Natural killer cell (primary cell): Measurements from ENCODE around the gene DGKD. TPM values are rescaled to one million over a fixed set of nuclear protein-coding genes. Genes with fewer than 3 reads are reported as not detected.

Source experiments
- ATAC-seq, 3 donors: fragments of 150-1000 bp in 2 of 3; fragments of 200-7000 bp in 1 of 3; cut with Tn5 transposase; 1 replicate in 1 of 3; 2 replicates in 2 of 3; pipeline ENCODE4 v1.10.0; 2021; ENCODE audit warnings: mild to moderate bottlenecking in 2 of 3, moderate library complexity in 2 of 3
- DNase-seq, 2 donors: peaks; one replicate each; pipeline versions ENCODE4 v3.0.0 to v3.0.0-alpha.2; 2013 to 2021; ENCODE audit warnings: mixed read lengths in 1 of 2
- H3K27ac ChIP-seq: one replicate; pipeline ENCODE4 v1.5.1; 2013; ENCODE audit warnings: mild to moderate bottlenecking, low read length
- H3K27me3 ChIP-seq: one replicate; pipeline ENCODE4 v1.6.1; 2013; ENCODE audit warnings: low read length; ENCODE audit not compliant: control insufficient read depth, insufficient read depth
- H3K36me3 ChIP-seq: one replicate; pipeline ENCODE4 v1.6.1; 2013; ENCODE audit warnings: low read length; ENCODE audit not compliant: control insufficient read depth, insufficient read depth
- H3K4me1 ChIP-seq: one replicate; pipeline ENCODE4 v1.6.1; 2013; ENCODE audit warnings: low read length; ENCODE audit not compliant: control insufficient read depth, insufficient read depth
- H3K4me3 ChIP-seq: one replicate; pipeline ENCODE4 v1.5.1; 2013; ENCODE audit warnings: low read length
- H3K9me3 ChIP-seq: one replicate; pipeline ENCODE4 v1.6.1; 2013; ENCODE audit warnings: low read length; ENCODE audit not compliant: control insufficient read depth, insufficient read depth
- H3K27ac Mint-ChIP-seq, 2 donors: one replicate each; pipeline ENCODE4 v1.8.0; 2022; ENCODE audit warnings: mild to moderate bottlenecking in 2 of 2, mixed read lengths in 2 of 2, moderate library complexity in 1 of 2
- H3K27me3 Mint-ChIP-seq, 2 donors: one replicate each; pipeline ENCODE4 v1.8.0; 2022; ENCODE audit warnings: low read depth in 2 of 2, mixed read lengths in 2 of 2
- H3K36me3 Mint-ChIP-seq: one replicate; pipeline ENCODE4 v1.8.0; 2022; ENCODE audit warnings: mixed read lengths
- H3K4me1 Mint-ChIP-seq, 2 donors: one replicate each; pipeline ENCODE4 v1.8.0; 2022; ENCODE audit warnings: mixed read lengths in 2 of 2
- H3K4me3 Mint-ChIP-seq: one replicate; pipeline ENCODE4 v1.8.0; 2022; ENCODE audit warnings: mild to moderate bottlenecking, moderate library complexity, mixed read lengths
- H3K9me3 Mint-ChIP-seq, 2 donors: one replicate each; pipeline ENCODE4 v1.8.0; 2022; ENCODE audit warnings: mixed read lengths in 2 of 2
- WGBS: methylation state at CpG from one replicate; pipeline ENCODE4 v1.1.7; 2013; ENCODE audit warnings: missing lambda C conversion rate; ENCODE audit not compliant: insufficient coverage; 5-methylcytosine and 5-hydroxymethylcytosine counted together
- intact Hi-C: fragments of 100-400 bp; cut with micrococcal nuclease; formaldehyde crosslinking; loops from one replicate; pipeline ENCODE4 v1.14.2; 2022
- total RNA-seq, 4 donors: library from RNA; stranded (reverse); fragments of 120-200 nt in 1 of 4; gene quantifications; one replicate each; pipeline versions ENCODE4 v1.2.3 to v1.2.4, GENCODE V29; 2013 to 2022
- TF ChIP-seq, protein P1 (sequence below): fragments of 200-600 bp; IDR thresholded peaks from one replicate; pipeline ENCODE4 v1.8.0; 2022; ENCODE audit warnings: antibody characterized with exemption

Gene DGKD
- total RNA-seq, 3 donors from 2014 or later (not counting 1 experiment from before 2014, with no cell fraction given): 299 to 456 (median 329) TPM

GRCh38 chr2:233492751-233493150, 138.5 kb downstream of the DGKD start:
- H3K27ac ChIP-seq: no peak overlapping the region
- H3K9me3 ChIP-seq: no peaks in the 10 kb centered on the region
- peaks cover 6% of the 10 kb centered on the region for H3K36me3 Mint-ChIP-seq

DNA sequence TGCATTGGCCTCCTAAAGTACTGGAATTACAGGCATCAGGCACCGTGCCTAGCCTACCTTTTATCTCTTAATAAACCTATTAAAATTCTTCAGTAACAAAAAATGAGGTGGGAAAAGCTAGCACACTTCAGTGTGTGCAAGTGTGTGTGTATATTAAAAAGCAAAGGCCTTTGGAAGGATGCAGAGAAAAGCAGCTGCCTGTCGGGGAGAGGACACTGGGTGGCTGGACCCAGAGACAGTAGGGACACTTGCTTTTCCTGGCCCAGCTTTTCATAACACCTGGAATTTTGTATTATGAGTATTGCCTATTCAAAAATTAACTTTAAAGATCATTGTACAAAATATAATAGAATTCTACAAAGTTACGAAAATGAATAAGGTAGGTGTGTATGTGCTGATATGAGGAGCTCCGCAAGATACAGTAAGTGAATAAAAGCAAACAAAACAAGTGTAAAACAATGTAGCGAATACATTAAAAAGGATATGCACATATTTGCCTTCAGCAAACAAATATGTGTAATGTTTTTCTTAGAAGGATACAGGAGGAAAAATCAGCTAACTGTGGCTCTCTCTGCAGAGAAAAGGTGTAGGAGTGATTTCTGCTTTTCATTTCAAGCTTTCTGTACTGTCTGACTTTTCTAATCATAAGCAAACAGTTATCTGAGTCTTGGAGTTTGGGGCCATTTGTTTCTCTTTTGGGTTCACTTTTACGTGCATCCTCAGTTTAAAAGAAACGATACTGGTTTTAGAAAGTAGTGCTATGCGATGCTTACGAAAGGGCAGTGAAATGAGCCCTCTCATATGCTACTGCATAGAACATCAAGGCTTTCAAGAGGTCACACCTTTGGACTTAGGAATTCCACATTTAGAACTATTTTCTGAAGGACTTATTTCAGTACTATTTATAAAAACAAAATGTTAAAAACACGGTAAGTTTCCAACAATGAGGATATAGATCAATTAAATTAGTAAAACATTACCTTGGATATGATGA, 141.5 kb downstream of the DGKD start:
- no peak overlapping the region for H3K4me3 ChIP-seq
- no peaks in the 10 kb centered on the region for H3K27me3 ChIP-seq
- no peak overlapping the region for H3K4me3 Mint-ChIP-seq
- H3K36me3 Mint-ChIP-seq: peaks cover 6% of the 10 kb centered on the region
- H3K9me3 ChIP-seq: no peaks in the 10 kb centered on the region
- no peaks in the 10 kb centered on the region for H3K27me3 Mint-ChIP-seq
- TF ChIP-seq, protein P1, sequence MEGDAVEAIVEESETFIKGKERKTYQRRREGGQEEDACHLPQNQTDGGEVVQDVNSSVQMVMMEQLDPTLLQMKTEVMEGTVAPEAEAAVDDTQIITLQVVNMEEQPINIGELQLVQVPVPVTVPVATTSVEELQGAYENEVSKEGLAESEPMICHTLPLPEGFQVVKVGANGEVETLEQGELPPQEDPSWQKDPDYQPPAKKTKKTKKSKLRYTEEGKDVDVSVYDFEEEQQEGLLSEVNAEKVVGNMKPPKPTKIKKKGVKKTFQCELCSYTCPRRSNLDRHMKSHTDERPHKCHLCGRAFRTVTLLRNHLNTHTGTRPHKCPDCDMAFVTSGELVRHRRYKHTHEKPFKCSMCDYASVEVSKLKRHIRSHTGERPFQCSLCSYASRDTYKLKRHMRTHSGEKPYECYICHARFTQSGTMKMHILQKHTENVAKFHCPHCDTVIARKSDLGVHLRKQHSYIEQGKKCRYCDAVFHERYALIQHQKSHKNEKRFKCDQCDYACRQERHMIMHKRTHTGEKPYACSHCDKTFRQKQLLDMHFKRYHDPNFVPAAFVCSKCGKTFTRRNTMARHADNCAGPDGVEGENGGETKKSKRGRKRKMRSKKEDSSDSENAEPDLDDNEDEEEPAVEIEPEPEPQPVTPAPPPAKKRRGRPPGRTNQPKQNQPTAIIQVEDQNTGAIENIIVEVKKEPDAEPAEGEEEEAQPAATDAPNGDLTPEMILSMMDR: no peak
- DNase-seq: no peak
- no peaks in the 10 kb centered on the region for H3K4me1 Mint-ChIP-seq
- no peak overlapping the region for H3K27ac ChIP-seq
- no peaks in the 10 kb centered on the region for H3K4me1 ChIP-seq
- 100% methylated on average over 8 of the region's 10 CpGs for WGBS
- H3K27ac Mint-ChIP-seq: no peak overlapping the region
- H3K36me3 ChIP-seq: peaks cover 10% of the 10 kb centered on the region
- H3K9me3 Mint-ChIP-seq: no peaks in the 10 kb centered on the region
- no peak for ATAC-seq
- intact Hi-C loops: no loop called here

More at GRCh38 chr2:233492751-233493150, 138.5 kb downstream of the DGKD start:
- DNase-seq (no peak), ATAC-seq (no peak)
- Mint-ChIP-seq H3K9me3 (no peaks in the 10 kb centered on the region), H3K4me1 (no peaks in the 10 kb centered on the region), H3K27ac (no peak overlapping the region), H3K4me3 (no peak overlapping the region), H3K27me3 (no peaks in the 10 kb centered on the region)
- Histone ChIP-seq H3K27me3 (no peaks in the 10 kb centered on the region), H3K36me3 (peaks cover 12% of the 10 kb centered on the region), H3K4me3 (no peak overlapping the region), H3K4me1 (no peaks in the 10 kb centered on the region)
- TF ChIP-seq, protein P1: no peak
- WGBS: 90% methylated on average over 4 of the region's 4 CpGs
- intact Hi-C loops: no loop called here

GRCh38 chr2:233497692-233498091, 143.4 kb downstream of the DGKD start:
- no peaks in the 10 kb centered on the region for H3K4me1 Mint-ChIP-seq
- no peaks in the 10 kb centered on the region for H3K27me3 ChIP-seq
- H3K27me3 Mint-ChIP-seq: no peaks in the 10 kb centered on the region
- DNase-seq: no peak
- no peak overlapping the region for H3K4me3 ChIP-seq
- intact Hi-C loops: no loop called here
- H3K36me3 Mint-ChIP-seq: peaks cover 22% of the 10 kb centered on the region
- H3K9me3 ChIP-seq: peaks cover 5% of the 10 kb centered on the region
- no peak overlapping the region for H3K27ac Mint-ChIP-seq
- TF ChIP-seq, protein P1: no peak
- no peak for ATAC-seq
- peaks cover 1 to 2% of the 10 kb centered on the region in 2 donors for H3K9me3 Mint-ChIP-seq
- H3K4me3 Mint-ChIP-seq: no peak overlapping the region
- peaks cover 13% of the 10 kb centered on the region for H3K36me3 ChIP-seq
- no peaks in the 10 kb centered on the region for H3K4me1 ChIP-seq
- 43% methylated on average over 2 of the region's 2 CpGs for WGBS
- H3K27ac ChIP-seq: no peak overlapping the region
